ENCODE results near the gene MYO10. TPM values are rescaled to one million over a fixed set of nuclear protein-coding genes. Genes with fewer than 3 reads are reported as not detected.
A peak's percentile ranks its signal among the peaks of the same experiment; 100 is the strongest.

Gene MYO10
- total and polyA plus RNA-seq, 3 experiments from 2014 or later: 0.11 to 0.18 TPM; not detected in 1

DNA sequence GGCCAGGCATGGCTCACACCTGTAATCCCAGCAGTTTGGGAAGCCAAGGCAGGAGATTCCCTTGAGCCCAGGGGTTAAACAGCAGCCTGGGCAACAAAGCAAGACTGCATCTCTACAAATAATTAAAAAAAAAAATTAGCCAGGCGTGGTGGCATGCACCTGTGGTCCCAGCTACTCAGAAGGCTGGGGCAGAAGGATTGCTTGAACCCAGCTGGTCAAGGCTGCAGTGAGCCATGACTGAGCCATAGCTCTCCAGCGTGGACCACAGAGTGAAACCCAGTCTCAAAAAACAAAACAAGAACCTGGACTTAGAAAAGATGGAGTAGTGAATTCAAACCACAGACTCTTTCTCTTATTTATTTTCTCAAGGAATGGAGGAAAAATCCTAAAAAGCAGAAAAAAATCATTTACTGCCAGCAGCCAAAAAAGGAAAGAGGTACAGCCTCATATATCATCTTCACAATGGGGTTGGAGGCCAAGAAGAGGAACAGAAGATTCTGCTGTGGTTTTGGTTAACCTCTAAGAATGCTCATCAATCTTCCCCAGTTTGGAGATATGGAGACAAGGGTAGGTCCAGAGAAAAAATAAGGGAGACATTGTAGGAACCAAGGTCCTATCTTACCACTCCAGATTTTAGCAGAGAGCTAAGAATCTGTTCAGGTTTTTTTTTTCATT lies 40.0 kb upstream of the MYO10 start:
- no peaks in the 10 kb centered on the region for H3K9me3 ChIP-seq (ENCODE audit: low read length)
- H3K36me3 Mint-ChIP-seq: no peaks in the 10 kb centered on the region
- no peaks in the 10 kb centered on the region for H3K27me3 ChIP-seq (ENCODE audit: insufficient read depth, low read length, poor library complexity, severe bottlenecking)
- ChIA-PET POLR2A (no interaction called here), CTCF (no interaction called here)
- H3K27me3 Mint-ChIP-seq: no peaks in the 10 kb centered on the region
- no peaks in the 10 kb centered on the region for H3K4me1 Mint-ChIP-seq
- DNase-seq: no peak
- H3K27ac Mint-ChIP-seq: no peak overlapping the region
- no peak overlapping the region for H3K4me3 ChIP-seq (ENCODE audit: low read length)
- no peak overlapping the region for H3K4me3 Mint-ChIP-seq
- H3K9me3 Mint-ChIP-seq: peaks cover 0 to 10% (median 4%) of the 10 kb centered on the region in 5 donors
- no peaks in the 10 kb centered on the region for H3K4me1 ChIP-seq (ENCODE audit: insufficient read depth, low read length)
- H3K27ac ChIP-seq (ENCODE audit: low read depth, low read length): no peak overlapping the region
- H3K36me3 ChIP-seq (ENCODE audit: insufficient read depth, low read length): no peaks in the 10 kb centered on the region

DNA sequence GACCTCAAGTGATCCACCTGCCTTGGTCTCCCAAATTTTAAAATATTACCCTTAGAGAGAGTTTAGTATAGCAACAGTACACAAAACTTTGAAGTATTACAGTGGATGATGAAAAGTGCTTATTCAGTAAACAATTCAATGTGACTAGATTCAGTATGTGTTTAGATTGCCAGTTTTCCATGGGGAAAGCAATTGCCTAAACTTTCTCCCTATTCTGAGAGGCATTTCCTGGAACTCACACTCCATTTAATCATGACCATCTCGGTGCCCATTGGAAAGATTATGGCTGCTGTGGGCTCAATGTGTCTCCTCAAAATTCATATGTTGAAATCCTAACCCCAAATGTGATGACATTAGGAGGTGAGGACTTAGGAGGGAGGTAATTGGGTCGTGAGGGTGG lies 38.9 kb upstream of the MYO10 start:
- POLR2A ChIA-PET: no interaction called here

GRCh38 chr5:16970826-16971225 lies 34.7 kb upstream of the MYO10 start:
- Mint-ChIP-seq H3K36me3 (no peaks in the 10 kb centered on the region), H3K27me3 (no peaks in the 10 kb centered on the region), H3K27ac (no peak overlapping the region), H3K4me3 (no peak overlapping the region), H3K9me3 (peaks cover 0 to 8% (median 0%) of the 10 kb centered on the region in 5 donors), H3K4me1 (no peaks in the 10 kb centered on the region)
- no peak overlapping the region for H3K4me3 ChIP-seq (ENCODE audit: low read length)
- no peak overlapping the region for H3K27ac ChIP-seq (ENCODE audit: low read depth, low read length)
- H3K27me3 ChIP-seq (ENCODE audit: insufficient read depth, low read length, poor library complexity, severe bottlenecking): no peaks in the 10 kb centered on the region
- DNase-seq: no peak
- no peaks in the 10 kb centered on the region for H3K36me3 ChIP-seq (ENCODE audit: insufficient read depth, low read length)
- no peaks in the 10 kb centered on the region for H3K9me3 ChIP-seq (ENCODE audit: low read length)
- ChIA-PET CTCF (no interaction called here), POLR2A (no interaction called here)
- H3K4me1 ChIP-seq (ENCODE audit: insufficient read depth, low read length): no peaks in the 10 kb centered on the region

More for the DNA sequence above, 38.9 kb upstream of the MYO10 start:
- H3K4me3 ChIP-seq (ENCODE audit: low read length): no peak overlapping the region
- H3K27me3 ChIP-seq (ENCODE audit: insufficient read depth, low read length, poor library complexity, severe bottlenecking): no peaks in the 10 kb centered on the region
- no peaks in the 10 kb centered on the region for H3K9me3 ChIP-seq (ENCODE audit: low read length)
- H3K36me3 ChIP-seq (ENCODE audit: insufficient read depth, low read length): no peaks in the 10 kb centered on the region
- no peaks in the 10 kb centered on the region for H3K4me1 ChIP-seq (ENCODE audit: insufficient read depth, low read length)
- H3K27ac ChIP-seq (ENCODE audit: low read depth, low read length): no peak overlapping the region
- Mint-ChIP-seq H3K9me3 (peaks cover 0 to 10% (median 0%) of the 10 kb centered on the region in 5 donors), H3K27me3 (no peaks in the 10 kb centered on the region), H3K4me3 (no peak overlapping the region), H3K4me1 (no peaks in the 10 kb centered on the region), H3K36me3 (no peaks in the 10 kb centered on the region), H3K27ac (no peak overlapping the region)
- DNase-seq: no peak
- CTCF ChIA-PET: no interaction called here

DNA sequence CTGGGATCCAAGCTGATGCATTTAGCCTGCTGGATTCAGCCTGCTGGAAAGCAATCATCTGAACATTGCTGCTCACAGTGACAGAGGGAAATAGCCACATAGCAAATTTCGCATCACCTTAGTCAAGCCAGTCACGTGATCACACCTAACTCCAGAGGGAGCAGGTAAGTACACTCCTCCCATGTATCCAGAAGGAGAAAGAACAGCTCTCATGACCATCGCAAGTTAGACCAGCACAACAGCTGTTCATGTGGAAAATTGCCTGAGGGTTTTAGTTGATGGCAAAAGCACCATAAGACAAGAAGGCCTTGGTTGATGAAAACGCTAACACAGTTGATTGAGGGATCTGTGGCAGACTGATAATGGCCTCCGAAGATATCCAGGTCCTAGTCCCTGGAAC lies 34.2 kb upstream of the MYO10 start:
- Histone ChIP-seq H3K27ac (ENCODE audit: low read depth, low read length) (no peak overlapping the region), H3K4me1 (ENCODE audit: insufficient read depth, low read length) (no peaks in the 10 kb centered on the region), H3K27me3 (ENCODE audit: insufficient read depth, low read length, poor library complexity, severe bottlenecking) (no peaks in the 10 kb centered on the region), H3K4me3 (ENCODE audit: low read length) (no peak overlapping the region), H3K36me3 (ENCODE audit: insufficient read depth, low read length) (no peaks in the 10 kb centered on the region), H3K9me3 (ENCODE audit: low read length) (no peaks in the 10 kb centered on the region)
- peaks cover 0 to 8% (median 0%) of the 10 kb centered on the region in 5 donors for H3K9me3 Mint-ChIP-seq
- H3K27me3 Mint-ChIP-seq: no peaks in the 10 kb centered on the region
- DNase-seq: no peak
- ChIA-PET POLR2A (no interaction called here), CTCF (no interaction called here)
- H3K4me3 Mint-ChIP-seq: no peak overlapping the region
- no peaks in the 10 kb centered on the region for H3K36me3 Mint-ChIP-seq
- H3K27ac Mint-ChIP-seq: no peak overlapping the region
- H3K4me1 Mint-ChIP-seq: no peaks in the 10 kb centered on the region

DNA sequence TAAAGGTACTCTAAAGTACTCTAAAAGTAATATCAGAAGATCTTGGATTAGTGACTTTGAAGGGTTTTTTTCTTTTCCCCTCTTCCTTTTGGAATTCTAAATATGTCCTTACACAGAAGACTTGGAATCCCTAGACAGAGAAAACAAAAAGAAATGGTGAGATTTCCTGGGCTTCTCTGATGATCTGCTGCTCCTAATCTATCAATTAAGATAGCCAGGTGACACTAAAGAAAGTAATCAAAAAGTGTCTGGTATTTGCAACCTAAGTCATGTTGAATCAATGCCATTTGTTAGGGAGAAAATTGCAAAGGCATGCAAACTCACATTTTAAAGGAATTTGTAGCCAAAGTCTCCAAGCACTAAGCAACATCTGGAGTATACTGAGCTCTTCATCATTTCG lies 29.5 kb upstream of the MYO10 start:
- POLR2A ChIA-PET: interaction anchor here (0.6 kb wide), 1 partner anchor 55 kb away, joined by 5 read pairs; no protein-coding TSS in a partner anchor
- Mint-ChIP-seq H3K36me3 (no peaks in the 10 kb centered on the region), H3K9me3 (peaks cover 0 to 5% (median 1%) of the 10 kb centered on the region in 5 donors)

DNA sequence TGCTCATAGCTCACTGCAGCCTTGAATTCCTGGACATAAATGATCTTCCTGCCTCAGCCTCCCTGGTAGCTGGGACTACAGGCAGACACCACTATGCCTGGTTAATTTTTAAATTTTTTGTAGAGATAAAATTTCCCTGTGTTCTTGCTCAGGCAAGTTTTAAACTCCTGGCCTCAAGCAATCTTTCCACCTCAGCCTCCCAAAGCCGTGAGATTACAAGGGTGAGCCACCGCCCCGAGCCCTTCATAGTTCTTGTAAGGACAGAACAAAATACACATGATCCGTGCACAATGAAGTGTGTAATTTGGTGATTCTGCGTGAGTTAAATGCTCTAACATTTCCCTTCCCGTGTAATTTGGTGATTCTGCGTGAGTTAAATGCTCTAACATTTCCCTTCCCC lies 27.7 kb upstream of the MYO10 start:
- ChIA-PET POLR2A (no interaction called here), CTCF (no interaction called here)
- Histone ChIP-seq H3K27me3 (ENCODE audit: insufficient read depth, low read length, poor library complexity, severe bottlenecking) (no peaks in the 10 kb centered on the region), H3K4me3 (ENCODE audit: low read length) (no peak overlapping the region), H3K27ac (ENCODE audit: low read depth, low read length) (no peak overlapping the region), H3K4me1 (ENCODE audit: insufficient read depth, low read length) (no peaks in the 10 kb centered on the region), H3K9me3 (ENCODE audit: low read length) (no peaks in the 10 kb centered on the region), H3K36me3 (ENCODE audit: insufficient read depth, low read length) (no peaks in the 10 kb centered on the region)
- Mint-ChIP-seq H3K9me3 (peaks cover 0 to 5% (median 2%) of the 10 kb centered on the region in 5 donors), H3K36me3 (no peaks in the 10 kb centered on the region), H3K4me3 (no peak overlapping the region), H3K27ac (no peak overlapping the region), H3K4me1 (no peaks in the 10 kb centered on the region), H3K27me3 (no peaks in the 10 kb centered on the region)
- no peak for DNase-seq

More for the DNA sequence above, 29.5 kb upstream of the MYO10 start:
- DNase-seq: no peak
- Histone ChIP-seq H3K36me3 (ENCODE audit: insufficient read depth, low read length) (no peaks in the 10 kb centered on the region), H3K4me3 (ENCODE audit: low read length) (no peak overlapping the region), H3K27ac (ENCODE audit: low read depth, low read length) (no peak overlapping the region), H3K27me3 (ENCODE audit: insufficient read depth, low read length, poor library complexity, severe bottlenecking) (no peaks in the 10 kb centered on the region), H3K4me1 (ENCODE audit: insufficient read depth, low read length) (no peaks in the 10 kb centered on the region), H3K9me3 (ENCODE audit: low read length) (no peaks in the 10 kb centered on the region)
- Mint-ChIP-seq H3K27ac (no peak overlapping the region), H3K4me1 (no peaks in the 10 kb centered on the region), H3K4me3 (no peak overlapping the region), H3K27me3 (no peaks in the 10 kb centered on the region)
- CTCF ChIA-PET: no interaction called here

DNA sequence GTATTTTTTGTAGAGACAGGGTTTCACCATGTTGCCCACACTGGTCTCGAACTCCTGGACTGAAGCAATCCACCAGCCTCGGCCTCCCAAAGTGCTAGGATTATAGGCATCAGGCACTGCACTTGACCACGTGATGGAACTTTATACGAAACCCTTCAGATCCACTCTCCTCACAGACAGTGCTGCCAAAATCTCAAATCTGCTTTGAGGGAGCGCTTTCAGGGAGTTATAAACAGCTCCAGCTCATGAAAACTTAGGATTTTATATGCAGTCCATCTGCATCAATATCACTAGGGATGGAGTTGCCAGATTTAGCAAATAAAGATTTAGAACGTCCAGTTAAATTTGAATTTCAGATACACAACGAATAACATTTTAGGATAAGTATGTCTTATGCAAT lies 25.0 kb upstream of the MYO10 start:
- Histone ChIP-seq H3K36me3 (ENCODE audit: insufficient read depth, low read length) (no peaks in the 10 kb centered on the region), H3K27me3 (ENCODE audit: insufficient read depth, low read length, poor library complexity, severe bottlenecking) (no peaks in the 10 kb centered on the region), H3K9me3 (ENCODE audit: low read length) (no peaks in the 10 kb centered on the region), H3K4me1 (ENCODE audit: insufficient read depth, low read length) (no peaks in the 10 kb centered on the region), H3K27ac (ENCODE audit: low read depth, low read length) (no peak overlapping the region), H3K4me3 (ENCODE audit: low read length) (no peak overlapping the region)
- DNase-seq: no peak
- POLR2A ChIA-PET: no interaction called here
- Mint-ChIP-seq H3K4me1 (no peaks in the 10 kb centered on the region), H3K27ac (no peak overlapping the region), H3K27me3 (peaks cover 0 to 1% of the 10 kb centered on the region in 2 donors), H3K9me3 (peaks cover 0 to 9% (median 4%) of the 10 kb centered on the region in 5 donors), H3K4me3 (no peak overlapping the region), H3K36me3 (no peaks in the 10 kb centered on the region)
- CTCF ChIA-PET: no interaction called here

GRCh38 chr5:16957304-16958196 lies 21.5 kb upstream of the MYO10 start:
- no peak overlapping the region for H3K4me3 Mint-ChIP-seq
- Histone ChIP-seq H3K36me3 (ENCODE audit: insufficient read depth, low read length) (no peaks in the 10 kb centered on the region), H3K9me3 (ENCODE audit: low read length) (no peaks in the 10 kb centered on the region), H3K4me3 (ENCODE audit: low read length) (no peak overlapping the region), H3K4me1 (ENCODE audit: insufficient read depth, low read length) (no peaks in the 10 kb centered on the region), H3K27me3 (ENCODE audit: insufficient read depth, low read length, poor library complexity, severe bottlenecking) (no peaks in the 10 kb centered on the region), H3K27ac (ENCODE audit: low read depth, low read length) (no peak overlapping the region)
- ChIA-PET POLR2A (no interaction called here), CTCF (no interaction called here)
- DNase-seq: no peak
- H3K4me1 Mint-ChIP-seq: no peaks in the 10 kb centered on the region
- peaks cover 0 to 10% (median 4%) of the 10 kb centered on the region in 5 donors for H3K9me3 Mint-ChIP-seq
- peak overlapping the region in 1 of 8 donors; percentile 58 for H3K27ac Mint-ChIP-seq
- H3K36me3 Mint-ChIP-seq: no peaks in the 10 kb centered on the region
- peaks cover 0 to 5% of the 10 kb centered on the region in 2 donors for H3K27me3 Mint-ChIP-seq
